GM12878 (cell line): ENCODE data around the gene DCLK2. TPM values are rescaled to one million over a fixed set of nuclear protein-coding genes. Genes with fewer than 3 reads are reported as not detected.

Experiments used
- ATAC-seq: fragments of 200-7000 bp; cut with Tn5 transposase; 3 replicates; pipeline ENCODE4 v1.9.1; 2020; ENCODE audit warnings: mild to moderate bottlenecking, moderate library complexity
- BruUV-seq: library from RNA; stranded (reverse); fragments of 400-500 nt; replicated peaks from 2 replicates; lab custom pipeline; 2021; lab: Mats Ljungman, UMichigan
- CTCF ChIA-PET: fragments of 300-600 bp; sonication (Branson Sonifier 250); formaldehyde crosslinking; extraction: SDS; loops from one replicate; lab custom pipeline; 2021; ENCODE audit warnings: inconsistent platforms; lab: Yijun Ruan, JAX
- POLR2A ChIA-PET: fragments of 350-600 bp; formaldehyde crosslinking; extraction: SDS; loops from one replicate; lab custom pipeline; 2021; ENCODE audit warnings: inconsistent platforms; lab: Charles Lee
- RAD21 ChIA-PET: fragments of 300-600 bp; sonication (Branson Sonifier 250); formaldehyde crosslinking; loops from one replicate; lab custom pipeline; 2023; ENCODE audit warnings: antibody characterized with exemption; ENCODE audit not compliant: unreplicated experiment; lab: Charles Lee
- SMC1A ChIA-PET: fragments of 300-600 bp; sonication (Branson Sonifier 250); formaldehyde crosslinking; loops from one replicate; lab custom pipeline; 2023; ENCODE audit not compliant: unreplicated experiment, uncharacterized antibody; lab: Charles Lee
- DNase-seq: peaks from one replicate; pipeline ENCODE4 v3.0.0-alpha.2; 2011; ENCODE audit warnings: low read depth, low spot score
- FAIRE-seq: peaks from 3 replicates; lab custom pipeline; 2011; peaks lifted over from hg19 to GRCh38; lab: Jason Lieb, UNC
- H2AFZ ChIP-seq: 2 replicates; pipeline ENCODE4 v1.6.0; 2011; ENCODE audit warnings: low read depth, low read length, control low read depth; ENCODE audit not compliant: control insufficient read depth
- H3K27ac ChIP-seq: 2 replicates; pipeline ENCODE4 v1.5.1; 2011; ENCODE audit warnings: control low read depth; ENCODE audit not compliant: control insufficient read depth, insufficient read depth
- H3K27me3 ChIP-seq, 2 experiments: replicated peaks in 1 of 2; 2 replicates each; pipeline versions ENCODE4 v1.6.0 to v1.6.1; 2011; ENCODE audit warnings: low read length in 1 of 2; ENCODE audit not compliant: control insufficient read depth in 2 of 2, insufficient read depth in 2 of 2
- H3K36me3 ChIP-seq, 2 experiments: 2 replicates each; pipeline ENCODE4 v1.5.1; 2011; ENCODE audit warnings: low read length in 1 of 2; ENCODE audit not compliant: control insufficient read depth in 2 of 2, insufficient read depth in 2 of 2
- H3K4me1 ChIP-seq: 2 replicates; pipeline ENCODE4 v1.6.1; 2011; ENCODE audit warnings: mild to moderate bottlenecking, low read length, moderate library complexity, mixed read lengths; ENCODE audit not compliant: control insufficient read depth, insufficient read depth
- H3K4me2 ChIP-seq: 2 replicates; pipeline ENCODE4 v1.6.0; 2011; ENCODE audit warnings: control low read depth; ENCODE audit not compliant: control insufficient read depth, insufficient read depth
- H3K4me3 ChIP-seq: fragments of 200-600 bp; sonication (generic); 2 replicates; pipeline ENCODE4 v1.5.1; 2016
- H3K79me2 ChIP-seq: 2 replicates; pipeline ENCODE4 v1.6.0; 2011; ENCODE audit warnings: low read length; ENCODE audit not compliant: control insufficient read depth, insufficient read depth
- H3K9ac ChIP-seq: 2 replicates; pipeline ENCODE4 v1.8.0; 2011; ENCODE audit warnings: low read length, control low read depth, mixed read lengths; ENCODE audit not compliant: control insufficient read depth, insufficient read depth
- H3K9me3 ChIP-seq: replicated peaks from 3 replicates; pipeline ENCODE4 v1.5.1; 2011; ENCODE audit warnings: mild to moderate bottlenecking, low read length; ENCODE audit not compliant: control insufficient read depth, insufficient read depth
- H4K20me1 ChIP-seq: 2 replicates; pipeline ENCODE4 v1.6.0; 2011; ENCODE audit not compliant: control insufficient read depth, insufficient read depth
- HDAC2 ChIP-seq: fragments of 200-600 bp; sonication (generic); IDR thresholded peaks from 2 replicates; pipeline ENCODE4 v1.6.1; 2017
- IRF3 ChIP-seq: fragments of 450-650 bp; IDR thresholded peaks from 2 replicates; pipeline ENCODE4 v1.6.1; 2014; ENCODE audit warnings: mild to moderate bottlenecking
- JUND ChIP-seq: IDR thresholded peaks from 2 replicates; pipeline ENCODE4 v1.6.1; 2012; ENCODE audit warnings: low read depth, mild to moderate bottlenecking, low read length, improper control_type of control experiment, moderate library complexity
- NRF1 ChIP-seq: conservative IDR thresholded peaks from 2 replicates; pipeline ENCODE4 v1.6.1; 2011; ENCODE audit warnings: mild to moderate bottlenecking, low read depth, low read length, improper control_type of control experiment
- RBBP5 ChIP-seq: fragments of 200-600 bp; sonication (generic); conservative IDR thresholded peaks from 2 replicates; pipeline ENCODE4 v1.6.1; 2016
- SMAD1 ChIP-seq: fragments of 450-650 bp; IDR thresholded peaks from 2 replicates; pipeline ENCODE4 v1.6.1; 2018; ENCODE audit warnings: mild to moderate bottlenecking, low read depth; ENCODE audit not compliant: partially characterized antibody
- SMC3 ChIP-seq: IDR thresholded peaks from 2 replicates; pipeline ENCODE4 v1.6.1; 2011; ENCODE audit warnings: low read length, improper control_type of control experiment, borderline replicate concordance
- STAT1 ChIP-seq: fragments of 450-650 bp; conservative IDR thresholded peaks from 2 replicates; pipeline ENCODE4 v1.6.1; 2014; ENCODE audit warnings: antibody characterized with exemption, mild to moderate bottlenecking
- SUPT20H ChIP-seq: IDR thresholded peaks from 2 replicates; pipeline ENCODE4 v1.6.1; 2011; ENCODE audit warnings: low read depth, mild to moderate bottlenecking, low read length, moderate library complexity, borderline replicate concordance; ENCODE audit not compliant: control insufficient read depth
- TAF1 ChIP-seq: IDR thresholded peaks from 2 replicates; pipeline ENCODE4 v1.6.1; 2011; ENCODE audit warnings: mild to moderate bottlenecking, low read depth, low read length, borderline replicate concordance
- WGBS: methylation state at CpG from one replicate; pipeline ENCODE4 v1.1.6; 2016; ENCODE audit warnings: low lambda C conversion rate; ENCODE audit not compliant: insufficient replicate concordance, insufficient coverage; ENCODE audit errors: missing lambda C conversion rate; 5-methylcytosine and 5-hydroxymethylcytosine counted together
- in situ Hi-C: fragments of 300-500 bp; cut with MboI; formaldehyde crosslinking; loops from 9 replicates; pipeline ENCODE4 v1.14.3; 2018; ENCODE audit warnings: mixed read lengths
- intact Hi-C: fragments of 100-400 bp; cut with micrococcal nuclease; formaldehyde crosslinking; loops from one replicate; pipeline ENCODE4 v1.14.2; 2022; ENCODE audit not compliant: unreplicated experiment
- polyA plus RNA-seq, 11 experiments: library from polyadenylated mRNA; depleted of rRNA in 4 of 11; unstranded in 6 of 11; stranded (reverse) in 5 of 11; fragments of >200 nt; fragmentation: Nextera tagmentation in 4 of 11; fragmentation: Illumina TruSeq in 1 of 11; extraction: Ambion mirVana in 4 of 11; extraction: Trizol in 1 of 11; gene quantifications; 1 replicate in 1 of 11; 2 replicates in 10 of 11; pipeline versions ENCODE4 v1.2.1 to v1.2.3, GENCODE V29; 2011 to 2016; ENCODE audit warnings: inconsistent platforms in 2 of 11, missing spikeins in 2 of 11, low read depth in 1 of 11
- total RNA-seq, 4 experiments: library from RNA; depleted of rRNA in 3 of 4; stranded (reverse); fragments of >200 nt in 3 of 4; fragmentation: Illumina TruSeq in 1 of 4; extraction: Trizol in 1 of 4; gene quantifications; 2 replicates each; pipeline versions ENCODE4 v1.2.1 to v1.2.3, GENCODE V29; 2013 to 2021
- TF ChIP-seq, protein P1 (sequence below): fragments of 450-650 bp; conservative IDR thresholded peaks from 2 replicates; pipeline ENCODE4 v1.6.1; 2017; ENCODE audit warnings: mild to moderate bottlenecking, moderate library complexity

DCLK2 gene
- total and polyA plus RNA-seq, 10 of the 15 experiments (the other 5 are each of a cell fraction or from before 2014, with no cell fraction given), result not detected

- ChIA-PET POLR2A (no interaction called here), RAD21 (no interaction called here), SMC1A (no interaction called here), CTCF (no interaction called here)
- Histone ChIP-seq H3K9me3 (no peaks in the 10 kb centered on the region; the same call in 2 of the 3 replicates), H3K4me3 (no peak overlapping the region), H4K20me1 (no peaks in the 10 kb centered on the region), H3K79me2 (no peaks in the 10 kb centered on the region), H3K4me1 (no peaks in the 10 kb centered on the region), H3K36me3 (no peaks in the 10 kb centered on the region), H3K4me2 (no peak overlapping the region), H3K27ac (no peak overlapping the region), H2AFZ (no peak overlapping the region), H3K27me3 (no peaks in the 10 kb centered on the region), H3K9ac (no peak overlapping the region)
- intact Hi-C loops, result no loop called here
- no peak for DNase-seq
- BruUV-seq, result no TSS peak
- peak; percentile 49 for FAIRE-seq
- no peak for ATAC-seq
- TF ChIP-seq TAF1 (no peak), SMAD1 (no peak), JUND (no peak), STAT1 (no peak), RBBP5 (no peak), SMC3 (no peak), NRF1 (no peak), SUPT20H (no peak), IRF3 (no peak), HDAC2 (no peak)
- TF ChIP-seq, protein P1, sequence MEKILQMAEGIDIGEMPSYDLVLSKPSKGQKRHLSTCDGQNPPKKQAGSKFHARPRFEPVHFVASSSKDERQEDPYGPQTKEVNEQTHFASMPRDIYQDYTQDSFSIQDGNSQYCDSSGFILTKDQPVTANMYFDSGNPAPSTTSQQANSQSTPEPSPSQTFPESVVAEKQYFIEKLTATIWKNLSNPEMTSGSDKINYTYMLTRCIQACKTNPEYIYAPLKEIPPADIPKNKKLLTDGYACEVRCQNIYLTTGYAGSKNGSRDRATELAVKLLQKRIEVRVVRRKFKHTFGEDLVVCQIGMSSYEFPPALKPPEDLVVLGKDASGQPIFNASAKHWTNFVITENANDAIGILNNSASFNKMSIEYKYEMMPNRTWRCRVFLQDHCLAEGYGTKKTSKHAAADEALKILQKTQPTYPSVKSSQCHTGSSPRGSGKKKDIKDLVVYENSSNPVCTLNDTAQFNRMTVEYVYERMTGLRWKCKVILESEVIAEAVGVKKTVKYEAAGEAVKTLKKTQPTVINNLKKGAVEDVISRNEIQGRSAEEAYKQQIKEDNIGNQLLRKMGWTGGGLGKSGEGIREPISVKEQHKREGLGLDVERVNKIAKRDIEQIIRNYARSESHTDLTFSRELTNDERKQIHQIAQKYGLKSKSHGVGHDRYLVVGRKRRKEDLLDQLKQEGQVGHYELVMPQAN, result no peak
- in situ Hi-C loops, result no loop called here
- 75% methylated on average over 1 of the region's 1 CpG for WGBS
Observed at GRCh38 chr4:150114641-150115040, 36.4 kb downstream of the DCLK2 start.
